CD14-positive monocyte (primary cell): ENCODE measurements around the gene USP47. TPM values are rescaled to one million over a fixed set of nuclear protein-coding genes. Genes with fewer than 3 reads are reported as not detected.

Experiments
- DNase-seq, 3 donors: peaks; one replicate each; pipeline ENCODE4 v3.0.0-alpha.2; 2011 to 2022
- H2AFZ ChIP-seq: 2 replicates; pipeline ENCODE4 v1.6.0; 2012; ENCODE audit warnings: mild to moderate bottlenecking, low read depth, low read length, inconsistent platforms; ENCODE audit not compliant: insufficient read depth, poor library complexity, severe bottlenecking
- H3K27ac ChIP-seq, 2 donors: 1 replicate in 1 of 2; 2 replicates in 1 of 2; pipeline ENCODE4 v1.5.1; 2012 to 2013; ENCODE audit warnings: low read length in 2 of 2, control low read depth in 1 of 2, inconsistent platforms in 1 of 2, low read depth in 1 of 2, mild to moderate bottlenecking in 1 of 2
- H3K27me3 ChIP-seq, 2 donors: one replicate each; pipeline versions ENCODE4 v1.6.0 to v1.6.1; 2011 to 2013; ENCODE audit warnings: low read length in 2 of 2; ENCODE audit not compliant: control insufficient read depth in 2 of 2, insufficient read depth in 2 of 2
- H3K36me3 ChIP-seq, 2 donors: replicated peaks in 1 of 2; 1 replicate in 1 of 2; 2 replicates in 1 of 2; pipeline versions ENCODE4 v1.5.1 to v1.6.1; 2012 to 2013; ENCODE audit warnings: low read length in 2 of 2, control low read depth in 1 of 2, inconsistent platforms in 1 of 2, mild to moderate bottlenecking in 1 of 2; ENCODE audit not compliant: insufficient read depth in 2 of 2, control insufficient read depth in 1 of 2
- H3K4me1 ChIP-seq, 2 donors: 1 replicate in 1 of 2; 2 replicates in 1 of 2; pipeline versions ENCODE4 v1.5.1 to v1.6.1; 2012 to 2013; ENCODE audit warnings: low read length in 2 of 2, control low read depth in 1 of 2, inconsistent platforms in 1 of 2, mild to moderate bottlenecking in 1 of 2, moderate library complexity in 1 of 2; ENCODE audit not compliant: insufficient read depth in 2 of 2, control insufficient read depth in 1 of 2
- H3K4me2 ChIP-seq: replicated peaks from 2 replicates; pipeline ENCODE3; 2012; ENCODE audit warnings: low read length, moderate library complexity, mild to moderate bottlenecking; ENCODE audit not compliant: poor library complexity, severe bottlenecking; ENCODE audit errors: extremely low read depth
- H3K4me3 ChIP-seq, 3 experiments: fragments of 200-600 bp in 1 of 3; sonication (generic) in 1 of 3; replicated peaks in 1 of 3; 1 replicate in 2 of 3; 2 replicates in 1 of 3; pipeline ENCODE4 v1.5.1; 2011 to 2013; ENCODE audit warnings: low read length in 3 of 3, mild to moderate bottlenecking in 3 of 3, control low read depth in 2 of 3, low read depth in 2 of 3, inconsistent platforms in 1 of 3, moderate library complexity in 1 of 3
- H3K79me2 ChIP-seq: 2 replicates; pipeline ENCODE4 v1.6.0; 2012; ENCODE audit warnings: mild to moderate bottlenecking, control low read depth, inconsistent platforms, low read length, moderate library complexity; ENCODE audit not compliant: insufficient read depth
- H3K9ac ChIP-seq: 2 replicates; pipeline ENCODE4 v1.6.0; 2017; ENCODE audit warnings: low read length, mild to moderate bottlenecking; ENCODE audit not compliant: insufficient read depth, poor library complexity, severe bottlenecking
- H3K9me3 ChIP-seq, 2 donors: replicated peaks in 1 of 2; 1 replicate in 1 of 2; 2 replicates in 1 of 2; pipeline versions ENCODE4 v1.5.1 to v1.6.1; 2012 to 2013; ENCODE audit warnings: low read length in 2 of 2, control low read depth in 1 of 2; ENCODE audit not compliant: control insufficient read depth in 1 of 2, insufficient read depth in 1 of 2
- H4K20me1 ChIP-seq: 2 replicates; pipeline ENCODE4 v1.6.0; 2012; ENCODE audit warnings: mild to moderate bottlenecking, low read length, control low read depth, moderate library complexity; ENCODE audit not compliant: insufficient read depth
- H3K27ac Mint-ChIP-seq, 7 donors: one replicate each; pipeline ENCODE4 v1.8.0; 2020; ENCODE audit warnings: mild to moderate bottlenecking in 7 of 7, mixed read lengths in 7 of 7, moderate library complexity in 6 of 7, inconsistent platforms in 2 of 7
- H3K27me3 Mint-ChIP-seq, 3 donors: one replicate each; pipeline ENCODE4 v1.8.0; 2021 to 2022; ENCODE audit warnings: low read depth in 3 of 3, mild to moderate bottlenecking in 3 of 3, mixed read lengths in 3 of 3, moderate library complexity in 3 of 3, inconsistent platforms in 1 of 3
- H3K36me3 Mint-ChIP-seq, 2 donors: one replicate each; pipeline ENCODE4 v1.8.0; 2020; ENCODE audit warnings: mixed read lengths in 2 of 2, inconsistent platforms in 1 of 2, mild to moderate bottlenecking in 1 of 2
- H3K4me1 Mint-ChIP-seq: one replicate; pipeline ENCODE4 v1.8.0; 2020; ENCODE audit warnings: mild to moderate bottlenecking, mixed read lengths
- H3K4me3 Mint-ChIP-seq, 2 donors: one replicate each; pipeline ENCODE4 v1.8.0; 2020; ENCODE audit warnings: mild to moderate bottlenecking in 2 of 2, mixed read lengths in 2 of 2, moderate library complexity in 1 of 2
- H3K9me3 Mint-ChIP-seq, 7 donors: one replicate each; pipeline ENCODE4 v1.8.0; 2020 to 2022; ENCODE audit warnings: mixed read lengths in 7 of 7, mild to moderate bottlenecking in 6 of 7, moderate library complexity in 6 of 7, inconsistent platforms in 2 of 7
- CTCF ChIP-seq: fragments of 200-600 bp; IDR thresholded peaks from one replicate; pipeline ENCODE4 v1.8.0; 2022; ENCODE audit warnings: antibody characterized with exemption, mild to moderate bottlenecking
- WGBS: methylation state at CpG from one replicate; pipeline ENCODE4 v1.1.5; 2013; ENCODE audit warnings: missing lambda C conversion rate; ENCODE audit not compliant: insufficient coverage; 5-methylcytosine and 5-hydroxymethylcytosine counted together
- intact Hi-C, 2 donors: fragments of 100-400 bp; cut with micrococcal nuclease; formaldehyde crosslinking; loops; one replicate each; pipeline versions ENCODE4 v1.15.0 to v1.15.1; 2023
- polyA plus RNA-seq, 3 donors: library from polyadenylated mRNA; depleted of rRNA in 1 of 3; unstranded in 2 of 3; stranded (reverse) in 1 of 3; fragments of 300-500 nt in 2 of 3; fragments of >200 nt in 1 of 3; fragmentation: Illumina TruSeq in 2 of 3; gene quantifications; 1 replicate in 2 of 3; 2 replicates in 1 of 3; pipeline ENCODE4 v1.2.3, GENCODE V29; 2012 to 2021

Gene USP47
- polyA plus RNA-seq, 3 donors = 8.1 to 17.5 (median 10.5) TPM

GRCh38 chr11:11814614-11815452 lies 26.9 kb upstream of the USP47 start:
- H3K4me3 Mint-ChIP-seq = no peak overlapping the region

More at GRCh38 chr11:11814614-11815452, 26.9 kb upstream of the USP47 start:
- Histone ChIP-seq H3K4me1 (no peaks in the 10 kb centered on the region), H3K9ac (no peak overlapping the region), H3K27ac (no peak overlapping the region), H3K36me3 (no peaks in the 10 kb centered on the region), H3K4me3 (no peak overlapping the region), H2AFZ (no peak overlapping the region), H4K20me1 (no peaks in the 10 kb centered on the region), H3K4me2 (no peak overlapping the region), H3K9me3 (peaks cover 0 to 3% of the 10 kb centered on the region in 2 donors), H3K79me2 (no peaks in the 10 kb centered on the region), H3K27me3 (no peaks in the 10 kb centered on the region)
- intact Hi-C loops = no loop called here
- H3K27ac Mint-ChIP-seq = no peak overlapping the region
- no peak for TF ChIP-seq CTCF
- H3K9me3 Mint-ChIP-seq = peaks cover 0 to 4% (median 0%) of the 10 kb centered on the region in 7 donors
- H3K27me3 Mint-ChIP-seq = peaks cover 0 to 5% (median 1%) of the 10 kb centered on the region in 3 donors
- 94% methylated on average over 3 of the region's 7 CpGs for WGBS
- H3K4me1 Mint-ChIP-seq = peaks cover 2% of the 10 kb centered on the region
- H3K36me3 Mint-ChIP-seq = no peaks in the 10 kb centered on the region
- no peak for DNase-seq
